GM18502 (cell line): Measurements from ENCODE around the gene NLRP1.

ENCODE experiments used
- ATAC-seq: cut with Tn5 transposase; IDR thresholded peaks from one replicate; pipeline ENCODE4 v1.9.1; 2021; ENCODE audit warnings: mild to moderate bottlenecking; ENCODE audit not compliant: unreplicated experiment, poor library complexity

NLRP1 gene

DNA sequence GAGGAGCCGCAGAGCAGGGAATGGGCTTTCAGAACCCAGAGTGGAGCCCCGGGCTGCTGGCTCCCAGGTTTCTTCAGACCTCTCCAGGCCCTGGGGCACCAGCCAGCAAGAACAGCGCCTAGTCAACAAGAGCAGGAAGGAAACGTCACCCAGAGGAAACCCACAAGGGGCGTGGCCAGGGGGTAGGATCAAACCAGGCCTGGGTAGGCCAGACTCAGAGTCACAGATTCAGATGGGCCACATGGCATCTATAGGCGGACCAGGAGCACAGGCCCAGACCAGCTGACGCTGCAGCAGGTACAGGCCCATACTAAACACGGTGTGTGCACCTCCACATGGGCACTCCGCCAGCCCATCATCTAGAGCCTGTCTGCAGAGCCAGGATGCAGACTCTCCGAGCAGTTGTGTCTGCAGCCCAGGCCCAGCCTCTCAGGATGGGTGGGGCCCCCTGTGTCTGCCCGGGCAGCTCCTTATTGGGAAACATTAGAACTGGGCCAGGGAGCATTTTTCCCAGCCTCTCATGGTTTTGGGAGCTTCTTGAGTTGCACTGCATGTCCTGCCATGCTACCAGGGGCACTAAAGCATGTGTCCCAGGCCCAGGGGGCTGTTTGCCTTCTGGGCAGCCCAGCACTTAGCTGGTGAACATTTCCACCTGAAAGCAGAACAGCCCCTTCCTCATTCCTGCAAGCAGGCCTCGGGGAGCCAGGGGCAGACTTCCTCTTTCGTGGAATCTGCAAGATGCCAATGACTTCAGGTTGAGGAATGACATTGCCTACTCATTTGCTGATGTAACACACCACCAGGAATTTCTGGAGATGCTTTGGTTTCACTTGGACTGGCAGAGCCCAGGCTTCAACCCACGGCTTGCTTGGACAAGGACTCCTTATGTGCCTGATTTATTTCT, at the start of gene NLRP1:
Gene NLRP1, minus strand, starts transcription at position 127 of the 904 bp plus-strand sequence. CDS start 552 bp downstream, outside the sequence.
- ATAC-seq = peak; percentile 87

DNA sequence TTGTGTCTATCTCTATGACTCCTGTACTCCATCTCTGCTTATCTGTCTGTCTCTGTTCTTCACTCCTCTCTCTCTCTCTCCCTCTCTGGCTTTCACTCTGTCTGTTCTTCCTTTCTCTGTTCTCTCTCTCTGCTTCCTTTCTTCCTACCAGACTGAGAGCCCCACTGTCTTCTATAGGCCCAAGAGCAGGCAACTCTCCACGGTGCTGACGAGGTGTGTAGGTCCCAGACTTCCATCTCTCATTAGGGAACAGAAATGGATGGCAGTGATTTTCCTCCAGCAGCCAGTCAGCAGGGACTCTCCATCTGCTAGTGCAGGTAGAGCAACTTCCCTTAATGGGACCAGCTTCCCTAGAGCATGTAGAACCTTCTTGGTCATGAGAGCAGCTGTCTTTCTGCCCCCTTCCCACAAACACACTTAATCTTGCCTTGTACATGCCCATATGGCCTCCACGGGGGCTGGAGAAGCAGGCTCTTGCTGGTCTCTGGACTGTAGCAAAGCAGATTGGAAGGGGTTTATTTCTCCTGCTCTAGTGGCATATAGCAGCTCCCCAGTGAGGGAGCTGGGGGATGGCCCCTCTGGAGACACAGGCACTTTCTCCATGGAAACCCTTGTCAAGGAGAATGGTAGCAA, 47.8 kb upstream of the NLRP1 start:
- ATAC-seq = no peak

DNA sequence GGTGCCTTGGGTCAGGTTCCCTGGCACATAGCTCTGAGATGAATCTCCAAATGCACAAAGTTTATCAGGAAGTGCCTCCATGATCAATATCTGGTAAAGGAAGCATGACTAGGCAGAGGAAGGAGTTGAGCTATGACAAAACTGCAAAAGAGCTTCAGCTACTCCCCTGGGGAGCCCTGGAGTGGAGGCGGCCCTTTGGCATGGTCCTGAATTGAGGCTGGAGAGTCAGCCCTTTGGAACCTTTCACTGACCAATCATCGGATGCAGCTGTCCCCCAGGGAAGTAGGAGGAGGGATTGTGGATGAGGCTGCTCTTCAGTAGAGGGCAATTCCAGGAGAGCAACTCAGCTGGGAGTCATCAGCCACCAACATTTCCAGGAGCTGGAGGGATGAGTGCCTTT, 46.1 kb upstream of the NLRP1 start:
- no peak for ATAC-seq

DNA sequence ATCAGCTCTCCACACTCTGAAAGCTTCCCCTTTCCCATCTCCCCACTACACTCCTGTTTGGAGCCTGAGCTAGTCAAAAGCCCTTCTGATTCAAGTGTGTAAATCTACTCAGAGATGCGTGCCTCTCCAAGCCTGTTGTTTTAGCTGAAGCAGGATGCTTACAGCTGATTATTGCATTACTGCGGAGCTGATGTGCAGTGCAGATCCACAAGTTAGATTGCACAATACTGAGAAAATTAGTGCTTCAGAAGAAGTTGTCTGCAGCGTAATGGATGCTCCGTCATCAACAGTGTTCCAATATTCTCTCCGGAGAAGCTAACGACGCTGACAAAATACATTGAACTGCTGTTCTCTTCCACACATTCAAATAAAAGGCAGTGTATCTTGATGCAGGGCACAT, 44.8 kb upstream of the NLRP1 start:
- ATAC-seq = no peak

DNA sequence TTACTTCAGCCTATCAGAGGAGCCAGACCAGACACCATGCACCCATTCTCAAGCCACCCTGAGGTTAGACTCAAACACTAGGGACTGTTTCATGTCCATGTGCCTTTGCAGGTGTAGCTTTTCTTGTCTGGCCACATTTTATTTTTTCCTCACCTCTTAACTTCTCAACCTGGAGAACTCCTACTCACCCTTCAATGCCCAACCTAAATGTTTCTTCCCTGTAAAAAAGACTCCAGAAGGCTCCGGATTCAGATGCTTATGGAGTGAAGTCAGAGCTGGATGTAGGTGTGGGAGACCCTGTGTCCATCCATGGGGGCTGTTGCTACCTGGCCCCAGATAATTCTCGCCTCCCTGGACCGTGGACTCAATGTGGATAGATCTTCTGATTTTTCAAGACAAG, 44.0 kb upstream of the NLRP1 start:
- ATAC-seq = no peak

DNA sequence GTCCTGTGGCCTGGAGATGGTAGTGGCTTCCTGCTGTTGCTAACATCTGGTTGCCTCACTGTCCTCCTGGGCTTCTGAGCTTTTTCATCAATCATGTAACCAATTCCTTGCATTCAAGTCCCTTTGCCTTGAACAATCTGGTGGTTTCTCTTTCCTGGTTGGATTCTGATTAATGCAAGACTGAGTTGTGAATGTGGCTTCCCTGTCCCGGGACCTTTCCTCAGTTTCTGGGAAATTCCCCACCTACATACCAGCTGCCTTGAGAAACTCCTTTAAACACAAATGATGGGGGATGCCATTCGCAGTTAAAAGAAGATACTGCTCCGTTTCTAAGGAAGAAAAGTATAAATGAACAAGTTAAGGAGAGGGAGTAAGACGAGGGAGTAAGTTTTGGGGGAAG, 39.9 kb upstream of the NLRP1 start:
- ATAC-seq = no peak

DNA sequence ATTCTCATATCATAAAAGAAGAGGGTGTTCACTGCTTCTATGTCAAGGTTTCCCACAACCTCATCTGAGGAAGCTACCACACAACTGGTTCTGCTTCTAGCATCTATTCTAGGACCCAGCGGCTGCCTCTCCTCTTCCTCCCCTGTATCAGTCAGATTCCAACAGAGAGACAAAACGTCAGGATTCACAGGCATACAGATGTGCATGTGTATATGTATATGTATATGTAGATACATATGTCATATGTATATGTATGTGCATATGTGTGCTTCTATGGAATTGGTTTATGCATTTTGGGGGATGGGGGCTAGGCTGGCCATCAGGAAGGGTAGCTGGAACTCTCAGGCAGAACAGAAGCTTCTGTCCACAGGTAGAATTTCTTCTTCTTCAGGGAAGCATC, 37.4 kb upstream of the NLRP1 start:
- no peak for ATAC-seq

DNA sequence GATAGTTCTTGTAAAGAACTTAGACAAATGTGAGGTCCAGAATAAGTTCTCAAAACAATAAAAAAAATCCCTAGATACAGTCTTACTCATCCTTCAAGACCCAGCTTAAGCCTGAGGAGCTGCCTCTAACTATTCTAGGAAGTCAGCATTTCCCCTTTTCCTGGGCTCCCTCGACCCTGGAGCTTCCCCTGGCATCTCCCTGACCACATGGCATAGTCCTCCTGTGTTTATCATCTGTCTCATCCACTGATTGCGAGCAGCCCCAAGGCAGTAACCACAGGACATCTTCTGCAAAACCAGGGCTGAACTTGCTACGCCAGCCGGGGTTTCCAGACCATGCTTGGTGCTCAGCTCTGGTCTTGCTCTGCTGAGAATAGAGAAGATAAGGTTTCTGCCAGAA, 36.7 kb upstream of the NLRP1 start:
- ATAC-seq = no peak

DNA sequence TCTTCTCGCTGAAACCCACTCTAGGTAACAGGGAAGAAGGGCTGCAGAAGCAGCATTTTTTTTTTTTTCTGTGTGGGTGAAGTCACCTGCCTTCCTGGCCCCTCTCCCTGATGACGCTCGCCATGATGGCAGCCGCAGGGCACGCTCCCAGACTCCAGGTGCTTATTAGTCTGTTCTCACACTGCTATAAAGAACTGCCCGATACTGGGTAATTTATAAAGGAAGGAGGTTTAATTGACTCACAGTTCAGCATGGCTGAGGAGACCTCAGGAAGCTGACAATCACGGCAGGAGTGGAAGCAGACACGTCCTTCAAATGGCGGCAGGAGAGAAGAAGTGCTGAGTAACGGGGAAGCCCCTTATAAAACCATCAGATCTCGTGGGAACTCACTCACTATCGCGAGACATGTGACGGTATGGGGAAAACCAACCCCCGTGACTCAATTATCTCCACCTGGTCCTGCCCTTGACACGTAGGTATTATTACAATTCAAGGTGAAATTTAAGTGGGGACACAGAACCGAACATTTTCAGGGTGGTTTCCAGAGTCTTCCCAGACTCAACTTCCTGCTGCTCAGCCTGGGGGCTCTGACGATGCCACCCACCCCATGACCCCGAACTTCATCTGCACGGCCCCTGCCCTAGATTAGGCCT, 34.9 kb upstream of the NLRP1 start:
- ATAC-seq = no peak

DNA sequence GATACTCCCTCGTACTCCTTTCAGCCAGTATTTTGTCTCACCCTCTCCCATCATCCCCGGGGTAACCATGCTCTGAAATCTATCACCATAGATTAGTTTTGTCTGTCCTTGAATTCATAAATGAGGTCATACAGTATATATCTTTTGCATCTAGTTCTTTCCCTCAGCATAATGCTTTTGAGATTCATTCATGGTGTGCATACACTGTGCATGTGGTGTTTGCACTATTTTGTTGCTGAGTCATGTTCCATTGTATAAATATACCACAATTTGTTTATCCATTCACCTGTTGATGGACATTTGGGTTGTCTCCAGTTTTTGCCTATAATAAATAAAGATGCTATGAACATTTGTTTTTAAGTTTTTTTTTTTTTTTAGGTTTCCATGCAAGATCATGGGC, 34.2 kb upstream of the NLRP1 start:
- ATAC-seq = no peak

DNA sequence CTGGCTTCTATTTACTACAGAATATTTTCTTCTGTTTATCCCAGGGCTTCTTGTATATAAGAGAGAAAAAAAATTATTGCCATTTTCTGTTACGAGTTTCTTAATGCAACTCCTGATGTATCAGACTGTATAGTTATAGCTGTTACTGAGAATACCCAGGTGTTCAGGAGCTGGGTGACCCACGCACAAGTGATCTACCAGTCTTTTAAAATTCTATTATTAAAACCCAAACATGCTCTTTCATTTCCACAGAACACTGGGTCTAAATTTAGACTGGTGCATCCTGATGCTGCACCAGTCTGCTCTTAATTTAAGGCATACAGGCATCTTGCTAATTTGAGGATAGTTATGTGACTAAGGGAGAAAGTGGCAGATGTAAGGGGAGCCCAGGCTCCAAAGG, 31.2 kb upstream of the NLRP1 start:
- ATAC-seq = no peak

DNA sequence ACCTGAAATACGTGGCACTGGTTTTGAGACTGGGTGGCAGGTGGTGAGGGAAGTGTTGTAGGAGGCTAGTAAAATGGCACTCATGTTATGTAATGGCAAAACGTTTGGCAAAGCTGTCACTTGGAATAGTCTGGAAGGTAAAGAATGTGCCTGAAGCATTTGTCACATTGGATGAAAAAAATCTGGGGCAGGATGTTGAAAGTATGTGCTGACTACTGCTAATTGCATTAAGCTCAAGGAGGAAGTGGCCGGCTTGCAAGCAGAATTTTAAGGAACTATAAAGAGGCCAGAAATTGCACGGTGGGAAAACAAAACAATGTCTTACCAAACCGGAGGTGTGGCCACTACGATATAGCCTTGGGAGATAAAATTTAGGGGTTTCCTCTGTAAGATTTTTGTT, 26.6 kb upstream of the NLRP1 start:
- ATAC-seq = no peak

DNA sequence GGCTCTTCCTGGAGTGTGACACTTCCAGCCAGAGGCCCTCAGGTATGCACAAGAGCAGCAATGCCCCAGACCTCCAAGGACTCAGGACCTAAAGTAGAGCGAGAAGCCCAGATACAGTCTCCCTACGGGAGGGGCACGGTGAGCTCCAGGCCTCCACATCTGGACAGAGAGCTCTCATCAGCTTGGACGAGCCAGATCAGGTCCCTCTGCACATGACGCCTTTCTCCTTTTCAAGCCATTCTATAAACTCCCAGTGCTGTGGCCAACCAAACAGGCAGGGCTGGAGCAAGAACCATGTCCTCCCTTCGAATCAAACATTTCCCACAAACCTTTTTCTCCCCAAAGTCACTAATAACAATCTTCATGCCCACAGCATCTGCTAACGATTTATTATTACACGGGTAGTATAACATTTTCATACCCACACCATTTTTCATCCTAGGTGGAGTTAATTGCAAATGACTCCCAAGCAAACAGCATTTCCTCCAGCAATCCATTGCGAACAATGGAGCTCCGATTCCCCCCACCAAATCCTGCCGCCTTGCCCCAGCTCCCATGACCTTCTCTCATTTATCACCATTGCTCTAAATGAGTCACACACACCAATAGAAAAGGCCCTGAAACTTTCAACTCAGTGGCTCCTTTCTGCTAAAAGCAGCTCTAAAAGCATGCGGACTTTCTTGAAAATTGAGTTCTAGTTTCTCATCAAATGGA, 24.2 kb upstream of the NLRP1 start:
- ATAC-seq = no peak

DNA sequence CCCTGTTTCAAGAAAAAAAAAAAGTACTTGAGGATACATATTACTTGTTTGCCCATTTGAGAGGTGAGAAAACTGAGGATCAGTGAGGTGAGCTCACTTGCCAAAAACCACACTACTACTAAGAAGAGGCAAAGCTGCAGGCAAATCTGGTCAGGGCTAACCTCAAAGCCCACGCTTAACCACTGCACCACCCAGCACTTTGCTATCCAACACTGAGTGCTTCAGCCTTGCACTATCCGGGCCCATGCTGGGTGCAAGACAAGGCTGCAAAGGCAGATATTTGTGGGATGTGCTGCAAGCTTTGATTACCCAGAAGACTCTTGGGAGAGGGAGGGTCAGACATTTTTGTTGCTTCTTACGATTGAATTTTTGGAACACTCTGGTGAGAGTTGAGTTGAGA, 23.6 kb upstream of the NLRP1 start:
- no peak for ATAC-seq

DNA sequence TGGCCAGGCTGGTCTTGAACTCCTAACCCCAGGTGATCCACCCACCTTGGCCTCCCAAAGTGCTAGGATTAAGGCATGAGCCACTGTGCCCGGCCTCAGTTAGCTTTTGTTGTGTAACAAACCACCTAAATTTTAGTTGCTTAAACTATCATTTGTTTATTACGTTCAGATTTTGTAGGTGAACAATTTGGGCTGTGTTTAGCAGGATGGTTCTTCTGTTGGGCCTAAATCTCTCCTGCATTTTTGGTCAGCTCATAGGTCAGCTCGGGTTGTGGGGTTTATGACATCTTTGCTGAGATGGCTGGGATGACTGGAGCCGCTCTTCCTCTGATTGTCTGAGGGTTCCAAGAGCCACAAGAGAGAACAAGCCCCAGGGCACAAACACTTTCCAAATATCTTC, 21.1 kb upstream of the NLRP1 start:
- no peak for ATAC-seq

DNA sequence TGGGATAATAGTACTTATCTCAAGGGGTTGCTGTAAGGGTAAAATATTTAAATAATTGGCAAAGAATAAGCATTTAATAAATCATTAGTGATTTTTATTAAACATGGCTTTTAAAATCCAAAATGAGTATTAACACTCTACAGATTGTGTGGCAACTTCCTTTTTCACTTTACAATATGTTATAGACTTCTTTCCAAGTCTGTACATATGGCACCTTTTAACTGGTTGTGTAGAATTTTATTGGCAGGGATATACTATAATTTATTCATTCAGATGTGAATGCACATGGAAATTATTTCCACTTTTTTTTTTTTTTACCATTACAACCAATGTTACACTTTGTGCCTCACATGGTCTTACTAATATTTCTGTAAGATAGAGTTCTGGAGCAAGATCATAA, 15.7 kb upstream of the NLRP1 start:
- no peak for ATAC-seq

DNA sequence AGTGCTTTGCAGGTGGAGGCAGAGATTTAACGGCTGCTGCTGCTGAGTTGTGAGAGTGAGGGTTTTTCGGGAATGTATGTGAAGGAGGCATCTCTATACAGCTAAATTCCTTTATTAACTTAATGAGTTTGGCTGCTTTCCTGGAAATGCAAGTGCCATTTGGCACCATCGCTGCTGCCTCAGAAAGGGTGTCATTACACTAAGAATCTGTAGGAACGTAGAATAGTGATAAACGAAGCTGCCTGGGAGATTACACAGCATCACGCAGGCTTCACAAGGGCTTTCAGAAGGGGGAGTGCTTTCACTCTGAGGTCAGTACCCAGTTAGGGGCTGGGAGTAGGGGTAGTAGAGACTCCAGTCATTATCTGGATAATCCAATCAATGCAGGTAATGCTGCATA, 14.1 kb upstream of the NLRP1 start:
- ATAC-seq = no peak

DNA sequence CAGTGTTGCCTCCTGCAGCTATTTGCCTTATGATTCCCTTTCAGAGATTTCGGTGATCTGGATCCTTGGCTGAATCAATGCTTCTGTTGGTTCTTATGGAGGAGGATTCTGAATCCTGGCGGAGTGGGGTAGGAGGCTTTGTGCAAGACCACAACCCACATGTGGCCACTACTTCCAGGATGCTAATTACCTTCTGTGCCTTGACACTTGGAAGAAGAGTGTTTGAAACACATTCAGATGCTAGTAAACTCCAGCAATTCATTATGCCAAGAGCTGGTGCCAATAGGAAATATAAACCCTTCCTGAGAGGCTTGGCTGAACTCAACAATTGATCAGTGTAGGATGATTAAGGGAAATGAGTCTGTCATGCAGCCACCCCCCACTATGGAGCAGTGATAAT, 12.1 kb upstream of the NLRP1 start:
- no peak for ATAC-seq

DNA sequence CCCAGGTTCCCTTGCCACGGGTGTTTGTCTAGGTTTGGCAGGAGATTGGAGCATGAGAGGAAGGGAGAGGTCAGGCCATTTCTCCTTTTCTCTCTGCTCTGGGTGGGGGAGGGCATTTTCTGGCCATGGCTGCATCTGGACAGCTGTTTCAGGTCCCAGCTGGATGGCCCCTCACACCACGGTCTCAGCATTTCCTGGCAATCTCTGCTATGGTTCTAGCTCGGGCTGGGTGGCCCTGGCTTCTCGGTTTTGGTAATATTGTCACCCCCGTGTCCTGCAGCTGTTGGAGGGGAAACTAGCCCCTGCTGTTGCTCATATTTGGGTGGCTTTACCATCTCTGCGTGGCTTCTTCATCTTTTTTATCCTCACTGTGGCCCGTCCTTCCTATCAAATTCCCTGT, 11.5 kb upstream of the NLRP1 start:
- no peak for ATAC-seq

DNA sequence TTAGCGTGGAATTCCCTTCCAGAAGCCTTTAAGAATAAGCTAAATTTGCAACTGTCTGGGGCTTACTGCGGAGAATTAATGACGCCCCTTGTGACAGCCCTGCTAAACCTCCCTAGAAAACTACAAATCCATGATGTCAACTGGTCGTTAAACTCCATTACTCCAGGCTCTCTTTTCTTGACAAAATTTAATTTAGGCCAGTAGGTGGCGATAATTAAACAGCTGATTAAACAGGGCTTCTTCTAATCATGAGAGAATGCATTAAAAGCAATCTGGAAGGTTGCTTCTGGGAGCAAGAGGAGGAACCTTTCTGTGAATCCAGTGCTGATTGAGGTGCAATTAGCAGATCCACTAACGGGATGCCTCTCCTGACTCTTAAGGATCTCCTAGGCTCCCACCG, 8.1 kb upstream of the NLRP1 start:
- no peak for ATAC-seq

DNA sequence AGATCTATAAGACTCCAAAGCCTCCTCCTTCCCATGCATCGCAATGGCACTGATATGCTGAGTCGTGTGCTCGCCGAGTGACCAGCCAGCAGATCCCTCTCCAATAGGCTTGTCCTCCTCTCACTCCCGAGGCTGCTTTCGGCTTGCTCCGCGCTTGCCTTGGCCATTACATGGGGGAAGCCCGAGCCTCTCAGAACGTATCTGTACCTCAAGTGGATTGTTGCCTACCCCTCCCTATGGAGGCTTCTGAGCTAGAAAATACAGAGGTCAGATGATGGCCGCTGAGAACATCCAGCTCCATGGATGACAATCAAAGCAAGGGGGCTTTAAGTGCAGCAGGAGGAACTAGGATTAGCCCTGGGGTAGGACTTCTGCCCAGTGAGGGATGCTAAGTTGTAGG, 7.7 kb upstream of the NLRP1 start:
- ATAC-seq = no peak
